ENCODE results near the gene PLA2G15.

PLA2G15 gene

GRCh38 chr16:68238029-68238345 is 7.2 kb upstream of the PLA2G15 start:
- Histone ChIP-seq H3K27me3 (ENCODE audit: low read length) (no peaks in the 10 kb centered on the region), H3K4me2 (ENCODE audit: low read depth, low read length, poor library complexity, severe bottlenecking) (peak overlapping the region; percentile 66), H3K4me3 (ENCODE audit: insufficient read depth, low read length, poor library complexity, severe bottlenecking) (peak overlapping the region; percentile 53), H3K36me3 (ENCODE audit: low read length) (no peaks in the 10 kb centered on the region), H4K20me1 (ENCODE audit: low read depth, low read length) (no peaks in the 10 kb centered on the region), H3K79me2 (ENCODE audit: insufficient read depth, low read length) (no peaks in the 10 kb centered on the region), H2AFZ (ENCODE audit: low read depth, low read length, severe bottlenecking) (peak overlapping the region; percentile 88), H3K9ac (ENCODE audit: low read length) (peak overlapping the region; percentile 51), H3K9me3 (ENCODE audit: insufficient read depth, low read length) (no peaks in the 10 kb centered on the region), H3K9me2 (replicated peaks; ENCODE audit: insufficient read depth, low read length) (no peaks in the 10 kb centered on the region), H3F3A (ENCODE audit: insufficient read depth) (peaks cover 7% of the 10 kb centered on the region; the same call in 1 of the 2 replicates), H3K27ac (ENCODE audit: low read depth, low read length) (no peak overlapping the region)
- TF ChIP-seq EZH2phosphoT487 (conservative IDR thresholded peaks at IDR 0.05; ENCODE audit: low read length) = no peak
- no peak for TF ChIP-seq CTCF (IDR thresholded peaks at IDR 0.05; ENCODE audit: insufficient read depth, low read length, poor library complexity, severe bottlenecking)

DNA sequence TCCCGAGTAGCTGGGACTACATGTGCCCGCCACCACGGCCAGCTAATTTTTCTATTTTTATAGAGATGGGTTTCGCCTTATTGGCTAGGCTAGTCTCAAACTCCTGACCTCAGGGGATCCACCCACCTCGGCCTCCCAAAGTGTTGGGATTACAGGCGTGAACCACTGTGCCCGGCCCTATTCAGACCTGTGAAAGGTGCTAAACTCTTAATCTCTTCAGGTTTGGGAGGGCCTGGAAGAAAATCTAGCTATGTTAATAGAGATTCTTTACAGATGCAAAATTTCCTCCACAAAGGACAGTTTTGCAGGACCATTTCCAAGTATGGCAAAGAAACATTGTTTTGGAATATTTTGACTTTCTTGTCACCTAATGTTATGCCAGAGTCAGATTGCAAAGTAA is 3.1 kb upstream of the PLA2G15 start:
- H3F3A ChIP-seq (ENCODE audit: insufficient read depth) = 0 out of 2 replicates have a peak, but pooled peaks cover under 1% of the 10 kb centered on the region
- peaks cover 18% of the 10 kb centered on the region; the same call in 1 of the 2 replicates for H3K79me2 ChIP-seq (ENCODE audit: insufficient read depth, low read length)
- H3K9me2 ChIP-seq (replicated peaks; ENCODE audit: insufficient read depth, low read length) = no peaks in the 10 kb centered on the region
- no peaks in the 10 kb centered on the region for H3K27me3 ChIP-seq (ENCODE audit: low read length)
- no peak overlapping the region for H2AFZ ChIP-seq (ENCODE audit: low read depth, low read length, severe bottlenecking)
- H4K20me1 ChIP-seq (ENCODE audit: low read depth, low read length) = no peaks in the 10 kb centered on the region
- no peak overlapping the region for H3K9ac ChIP-seq (ENCODE audit: low read length)
- TF ChIP-seq EZH2phosphoT487 (conservative IDR thresholded peaks at IDR 0.05; ENCODE audit: low read length) (no peak), CTCF (IDR thresholded peaks at IDR 0.05; ENCODE audit: insufficient read depth, low read length, poor library complexity, severe bottlenecking) (no peak)
- no peak overlapping the region for H3K4me2 ChIP-seq (ENCODE audit: low read depth, low read length, poor library complexity, severe bottlenecking)
- no peaks in the 10 kb centered on the region for H3K36me3 ChIP-seq (ENCODE audit: low read length)
- H3K9me3 ChIP-seq (ENCODE audit: insufficient read depth, low read length) = no peaks in the 10 kb centered on the region
- no peak overlapping the region for H3K27ac ChIP-seq (ENCODE audit: low read depth, low read length)
- no peak overlapping the region for H3K4me3 ChIP-seq (ENCODE audit: insufficient read depth, low read length, poor library complexity, severe bottlenecking)

GRCh38 chr16:68242926-68243858 is 2.0 kb upstream of the PLA2G15 start:
- Histone ChIP-seq H3K9me2 (replicated peaks; ENCODE audit: insufficient read depth, low read length) (no peaks in the 10 kb centered on the region), H3F3A (ENCODE audit: insufficient read depth) (no peaks in the 10 kb centered on the region), H2AFZ (ENCODE audit: low read depth, low read length, severe bottlenecking) (no peak overlapping the region), H3K36me3 (ENCODE audit: low read length) (no peaks in the 10 kb centered on the region), H3K27me3 (ENCODE audit: low read length) (no peaks in the 10 kb centered on the region), H3K4me3 (ENCODE audit: insufficient read depth, low read length, poor library complexity, severe bottlenecking) (no peak overlapping the region), H3K27ac (ENCODE audit: low read depth, low read length) (no peak overlapping the region), H3K9me3 (ENCODE audit: insufficient read depth, low read length) (no peaks in the 10 kb centered on the region), H3K4me2 (ENCODE audit: low read depth, low read length, poor library complexity, severe bottlenecking) (no peak overlapping the region), H3K9ac (ENCODE audit: low read length) (no peak overlapping the region), H3K79me2 (ENCODE audit: insufficient read depth, low read length) (peaks cover 18% of the 10 kb centered on the region; the same call in 1 of the 2 replicates), H4K20me1 (ENCODE audit: low read depth, low read length) (no peaks in the 10 kb centered on the region)
- no peak for TF ChIP-seq CTCF (IDR thresholded peaks at IDR 0.05; ENCODE audit: insufficient read depth, low read length, poor library complexity, severe bottlenecking)
- no peak for TF ChIP-seq EZH2phosphoT487 (conservative IDR thresholded peaks at IDR 0.05; ENCODE audit: low read length)
